GM12872 (cell line): ENCODE results near the gene RGL1.

Source experiments
- TF ChIP-seq, protein P1 (sequence below): IDR thresholded peaks from 3 replicates; pipeline ENCODE4 v1.5.1; 2011; ENCODE audit warnings: low read depth, mild to moderate bottlenecking, low read length, moderate library complexity; ENCODE audit not compliant: insufficient read depth

RGL1 gene

DNA sequence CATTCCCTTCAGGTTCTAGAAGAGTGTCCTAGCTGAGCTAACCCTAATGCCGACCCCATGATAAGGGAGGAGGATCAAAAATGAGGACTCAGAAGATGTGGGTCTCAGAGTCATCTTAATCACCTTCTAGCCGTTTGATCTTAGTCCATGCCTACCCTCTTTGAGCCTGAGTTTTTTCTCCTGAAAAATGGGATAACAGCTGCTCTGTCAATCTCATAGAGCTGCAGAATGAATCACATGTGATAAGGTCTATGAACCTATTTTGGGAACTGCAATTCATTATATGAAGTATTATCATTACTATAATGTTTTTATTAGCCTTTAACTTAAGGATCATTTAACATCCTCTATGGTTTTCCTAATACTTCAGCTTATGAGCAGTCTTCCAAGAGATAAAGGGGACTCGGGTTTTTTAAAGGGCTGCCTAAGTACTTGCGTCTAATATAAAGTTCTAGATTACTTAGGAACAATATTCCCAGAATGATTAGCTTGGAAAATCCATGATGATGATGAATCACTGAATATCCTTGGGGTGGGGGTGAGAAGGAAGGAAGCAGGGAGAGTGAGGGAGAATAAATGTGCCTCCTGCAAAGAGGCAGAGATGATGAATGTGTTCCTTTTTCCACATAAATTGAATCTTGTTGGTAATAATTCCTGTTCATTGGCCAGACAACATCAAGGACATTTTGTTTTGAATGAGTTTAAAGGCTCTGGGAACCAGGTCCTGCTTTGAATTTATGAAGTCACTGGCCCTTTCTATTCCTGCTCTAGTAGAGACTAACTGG lies 165.8 kb downstream of the RGL1 start:
- TF ChIP-seq, protein P1, sequence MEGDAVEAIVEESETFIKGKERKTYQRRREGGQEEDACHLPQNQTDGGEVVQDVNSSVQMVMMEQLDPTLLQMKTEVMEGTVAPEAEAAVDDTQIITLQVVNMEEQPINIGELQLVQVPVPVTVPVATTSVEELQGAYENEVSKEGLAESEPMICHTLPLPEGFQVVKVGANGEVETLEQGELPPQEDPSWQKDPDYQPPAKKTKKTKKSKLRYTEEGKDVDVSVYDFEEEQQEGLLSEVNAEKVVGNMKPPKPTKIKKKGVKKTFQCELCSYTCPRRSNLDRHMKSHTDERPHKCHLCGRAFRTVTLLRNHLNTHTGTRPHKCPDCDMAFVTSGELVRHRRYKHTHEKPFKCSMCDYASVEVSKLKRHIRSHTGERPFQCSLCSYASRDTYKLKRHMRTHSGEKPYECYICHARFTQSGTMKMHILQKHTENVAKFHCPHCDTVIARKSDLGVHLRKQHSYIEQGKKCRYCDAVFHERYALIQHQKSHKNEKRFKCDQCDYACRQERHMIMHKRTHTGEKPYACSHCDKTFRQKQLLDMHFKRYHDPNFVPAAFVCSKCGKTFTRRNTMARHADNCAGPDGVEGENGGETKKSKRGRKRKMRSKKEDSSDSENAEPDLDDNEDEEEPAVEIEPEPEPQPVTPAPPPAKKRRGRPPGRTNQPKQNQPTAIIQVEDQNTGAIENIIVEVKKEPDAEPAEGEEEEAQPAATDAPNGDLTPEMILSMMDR, result no peak

DNA sequence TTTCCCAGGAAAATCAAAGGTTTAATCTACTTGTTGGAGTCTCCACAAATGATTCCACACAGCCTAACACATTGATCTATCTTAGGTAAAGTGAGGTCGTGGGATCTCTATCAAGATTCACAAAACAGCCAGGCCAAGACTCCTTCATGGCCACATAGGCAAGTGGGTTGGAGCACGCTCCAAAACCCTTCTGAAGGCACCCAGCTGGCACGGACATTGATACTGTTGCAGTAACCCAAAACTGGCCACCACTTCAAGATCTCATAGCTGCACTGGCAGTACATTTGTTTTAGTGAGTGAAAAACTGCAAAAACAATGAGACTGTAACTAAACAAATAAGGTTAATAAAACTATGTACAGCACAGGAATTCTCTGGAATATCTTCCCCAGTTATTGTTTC lies 170.7 kb downstream of the RGL1 start:
- TF ChIP-seq, protein P1, result no peak

DNA sequence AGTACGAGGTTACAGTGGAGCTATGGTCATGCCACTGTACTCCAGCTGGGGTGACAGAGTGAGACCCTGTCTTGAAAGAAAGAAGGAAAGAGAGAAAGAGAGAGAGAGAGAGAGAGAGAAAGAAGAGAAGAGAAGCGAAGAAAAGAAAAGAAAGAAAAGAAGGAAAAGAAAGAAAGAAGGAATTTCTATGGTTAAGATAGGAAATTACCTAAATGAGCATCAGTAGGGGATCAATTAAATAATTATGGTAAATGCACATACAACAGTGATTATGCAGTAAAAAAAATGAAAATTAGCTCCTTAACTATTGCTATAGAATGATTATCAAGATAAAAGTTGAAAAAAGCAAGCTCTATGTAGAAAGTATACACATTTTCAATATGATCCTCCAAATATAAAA lies 172.8 kb downstream of the RGL1 start:
- TF ChIP-seq, protein P1, result no peak
